NOMO-1 treated with DMSO at 0.1 percent for 48 hours (cell line): ENCODE results near the gene TSNAXIP1.

Source experiments
- DNase-seq: peaks from one replicate; lab custom pipeline; 2025; ENCODE audit not compliant: unreplicated experiment; lab: John Stamatoyannopoulos, UW

TSNAXIP1 gene

DNA sequence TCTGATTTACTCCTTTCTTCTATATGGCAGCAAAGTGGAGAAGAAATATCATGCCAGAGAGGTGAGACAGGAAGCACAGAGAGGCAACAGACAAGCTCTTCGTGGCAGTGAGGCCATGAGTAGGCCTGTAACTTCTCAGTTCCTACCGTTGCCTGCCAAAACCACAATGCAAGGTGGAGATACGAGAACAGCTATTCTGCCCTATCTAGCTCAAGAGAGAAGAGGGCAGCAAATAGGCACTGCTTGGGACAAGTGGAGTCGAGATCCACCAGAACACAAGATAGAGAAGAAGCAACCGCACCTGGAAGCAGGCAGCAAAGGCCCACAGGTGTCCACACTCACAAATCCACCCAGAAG, 25.1 kb upstream of the TSNAXIP1 start:
- DNase-seq = no peak

DNA sequence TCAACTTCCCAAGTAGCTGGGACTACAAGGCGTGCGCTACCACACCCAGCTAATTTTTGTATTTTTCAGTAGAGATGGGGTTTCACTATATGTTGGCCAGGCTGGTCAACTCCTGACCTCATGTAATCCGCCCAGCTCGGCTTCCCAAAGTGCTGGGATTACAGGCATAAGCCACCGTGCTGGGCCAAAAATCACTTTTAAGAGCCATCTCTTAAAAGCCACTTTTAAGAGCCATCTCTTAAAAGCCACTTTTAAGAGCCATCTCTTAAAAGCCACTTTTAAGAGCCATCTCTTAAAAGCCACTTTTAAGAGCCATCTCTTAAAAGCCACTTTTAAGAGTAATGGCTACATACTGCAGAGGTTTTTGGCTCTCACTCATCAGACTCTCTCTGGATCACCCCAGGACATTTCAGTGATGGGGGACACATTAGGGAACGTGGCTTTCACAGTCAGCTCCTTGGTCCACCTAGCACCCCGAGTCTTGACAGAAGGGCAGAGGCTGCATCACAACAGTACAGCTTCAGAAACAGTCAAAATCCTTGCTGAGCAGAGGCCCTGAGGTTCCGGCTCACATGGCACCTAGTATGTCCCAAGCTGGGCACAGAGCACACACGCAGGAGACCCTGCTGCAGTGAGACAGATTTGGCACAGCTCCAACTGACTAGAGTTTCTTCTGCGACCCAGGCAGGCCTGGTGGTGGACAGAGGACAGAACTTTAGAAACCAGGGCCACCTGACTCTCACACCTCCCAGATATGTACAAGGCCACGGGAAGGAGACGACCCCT, 23.9 kb upstream of the TSNAXIP1 start:
- no peak for DNase-seq

DNA sequence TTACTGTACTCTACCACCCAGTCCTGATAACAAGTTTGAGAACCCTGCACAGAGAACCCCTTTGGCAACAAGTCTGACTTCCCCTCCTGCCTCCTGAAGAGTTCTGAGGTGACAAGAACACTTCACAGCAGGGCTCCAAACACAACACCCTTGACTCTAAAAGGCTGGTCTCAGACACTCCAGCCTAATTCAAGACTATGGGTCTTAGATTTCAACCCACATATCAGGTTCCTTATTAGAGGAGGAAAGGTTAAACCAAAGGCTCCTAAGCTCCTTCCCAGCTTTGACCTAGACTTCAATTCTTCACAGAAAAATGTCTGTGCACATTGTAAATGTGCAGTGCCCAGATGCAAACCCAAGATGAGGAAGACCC, 23.4 kb upstream of the TSNAXIP1 start:
- DNase-seq = no peak

DNA sequence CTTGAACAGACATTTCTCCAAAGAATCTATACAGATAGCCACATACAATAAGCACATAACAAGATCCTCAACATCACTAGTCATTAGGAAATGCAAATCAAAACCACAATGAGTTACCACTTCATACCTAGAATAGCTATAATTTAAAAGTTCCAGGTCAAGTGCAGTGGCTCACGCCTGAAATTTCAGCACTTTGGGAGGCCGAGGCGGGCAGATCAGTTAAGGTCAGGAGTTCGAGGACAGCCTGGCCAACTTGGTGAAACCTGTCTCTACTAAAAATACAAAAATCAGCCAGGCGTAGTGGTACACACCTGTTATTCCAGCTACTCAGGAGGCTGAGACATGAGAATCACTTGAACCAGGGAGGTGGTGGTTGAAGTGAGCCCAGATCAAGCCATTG, 20.2 kb upstream of the TSNAXIP1 start:
- DNase-seq = no peak

DNA sequence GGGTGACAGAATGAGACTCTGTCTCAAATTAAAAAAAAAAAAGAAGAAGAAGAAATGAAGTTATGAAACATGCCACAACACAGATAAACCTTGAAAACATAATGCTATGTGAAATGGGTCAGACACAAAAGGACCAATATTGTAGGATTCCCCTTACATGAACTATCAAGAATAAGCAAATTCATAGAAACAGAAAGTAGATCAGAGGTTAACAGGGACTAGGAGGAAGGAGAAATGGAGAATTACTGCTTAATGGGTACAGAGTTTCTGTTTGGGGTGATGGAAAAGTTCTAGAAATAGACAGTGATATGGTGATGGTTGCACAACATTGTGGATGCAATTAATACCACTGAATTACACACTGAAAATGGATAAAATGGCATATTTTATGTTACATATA, 16.6 kb upstream of the TSNAXIP1 start:
- peak; percentile 4 for DNase-seq

DNA sequence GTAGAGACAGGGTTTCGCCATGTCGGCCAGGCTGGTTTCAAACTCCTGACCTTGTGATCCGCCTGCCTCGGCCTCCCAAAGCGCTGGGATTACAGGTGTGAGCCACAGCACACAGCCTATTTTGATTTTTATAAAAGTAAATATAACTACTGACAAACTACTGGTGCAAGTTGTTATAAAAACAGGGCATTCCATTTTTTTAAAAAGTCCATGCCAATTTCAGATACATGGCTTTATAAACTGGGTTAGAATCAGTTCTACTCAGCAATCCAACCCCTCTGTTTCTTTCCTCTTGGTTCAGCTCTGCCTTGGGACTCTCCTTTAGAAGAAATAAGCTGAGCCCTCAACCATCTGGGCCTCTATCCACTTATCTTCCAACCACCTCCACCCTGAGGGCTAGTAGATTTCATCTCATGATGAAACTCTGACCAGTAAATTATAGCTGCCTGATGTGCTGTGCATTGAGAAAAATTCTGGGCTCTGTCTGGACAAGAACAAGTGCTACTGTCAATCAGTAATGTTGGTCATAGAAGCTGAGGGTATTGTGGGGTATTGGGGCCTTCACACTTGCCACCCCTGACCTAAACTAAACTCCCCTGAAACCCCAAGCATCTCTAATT, 10.5 kb upstream of the TSNAXIP1 start:
- DNase-seq = no peak

DNA sequence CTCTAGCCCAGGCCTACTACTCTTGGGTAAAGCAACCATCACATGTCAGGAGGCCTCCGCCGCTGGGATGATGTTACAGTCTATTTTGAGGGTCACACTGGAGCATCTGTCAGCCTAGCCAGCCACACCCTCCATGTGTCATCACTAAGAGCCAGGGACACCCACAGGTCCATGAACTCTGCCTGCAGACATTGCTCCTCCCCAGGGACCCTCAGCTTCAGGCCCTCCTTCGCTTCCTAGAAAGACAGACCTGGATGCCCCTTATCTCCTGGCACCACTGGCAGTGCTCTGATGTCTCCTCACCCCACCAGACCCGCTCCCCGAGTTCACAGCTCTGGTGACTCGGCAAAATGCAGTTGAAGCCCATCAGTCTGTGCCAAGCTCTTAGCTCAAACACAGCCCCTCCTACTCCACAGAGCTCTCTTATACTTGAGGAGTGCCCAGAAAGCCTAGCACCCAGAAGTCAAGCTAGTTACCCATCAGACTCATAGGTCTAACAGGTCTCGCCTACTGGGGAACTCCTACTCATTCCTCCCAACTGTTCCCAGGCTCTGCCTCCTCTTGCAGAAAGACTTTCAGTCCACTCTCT, 6.3 kb upstream of the TSNAXIP1 start:
- DNase-seq = no peak

DNA sequence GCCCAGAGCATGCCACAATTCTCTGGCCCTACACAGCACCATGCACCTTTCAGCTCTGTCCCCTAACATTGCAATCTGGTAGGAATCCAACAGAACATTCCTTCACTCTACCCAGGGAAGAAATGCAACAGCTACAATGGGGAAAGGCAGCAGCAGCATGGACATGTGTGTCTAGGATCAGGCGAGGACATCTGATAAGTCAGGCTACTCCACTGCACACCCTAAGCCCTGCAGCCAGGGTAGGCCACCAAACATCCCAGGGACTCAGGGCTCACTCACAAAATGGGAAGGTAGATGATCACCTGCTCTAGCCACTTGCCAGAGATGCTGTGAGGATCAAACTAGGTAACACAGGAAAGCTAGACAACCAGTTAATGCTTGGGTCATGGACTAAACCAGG, 5.4 kb upstream of the TSNAXIP1 start:
- DNase-seq = no peak

DNA sequence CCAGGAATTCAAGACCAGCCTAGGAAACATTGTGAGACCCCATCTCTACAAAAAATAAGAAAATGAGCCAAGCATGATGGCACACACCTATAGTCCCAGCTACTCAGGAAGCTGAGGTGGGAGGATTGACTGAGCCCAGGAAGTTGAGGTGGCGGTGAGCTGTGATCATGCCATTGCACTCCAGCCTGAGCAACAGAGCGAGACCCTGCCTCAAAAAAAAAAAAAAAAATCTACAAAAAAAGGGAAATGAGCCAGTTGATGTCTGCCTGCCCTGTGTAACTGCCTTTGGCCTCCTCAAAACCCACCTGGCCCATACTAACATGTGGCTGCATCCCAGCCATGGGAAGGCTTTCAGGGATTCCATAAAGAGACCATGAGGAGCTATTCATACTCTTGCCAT, 4.8 kb upstream of the TSNAXIP1 start:
- no peak for DNase-seq

DNA sequence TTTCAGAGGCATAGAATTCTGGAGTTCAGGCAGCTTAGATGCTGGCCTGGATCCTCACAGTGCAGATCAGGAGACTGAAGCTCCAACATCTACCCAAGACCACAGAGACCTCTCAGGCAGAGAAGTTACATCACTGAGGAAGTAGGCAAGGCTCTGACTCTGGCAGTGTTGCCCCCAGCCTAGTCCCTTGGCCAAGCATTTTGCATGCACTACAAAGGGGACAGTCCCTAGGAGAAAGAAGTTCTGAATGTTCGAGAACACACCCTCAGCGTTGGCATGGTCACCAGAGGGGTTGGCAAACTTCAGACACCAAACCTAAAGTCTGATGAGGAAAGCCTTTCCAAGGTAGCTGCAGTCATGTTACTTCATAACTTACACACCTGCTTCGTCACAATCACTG, 2.8 kb upstream of the TSNAXIP1 start:
- no peak for DNase-seq

DNA sequence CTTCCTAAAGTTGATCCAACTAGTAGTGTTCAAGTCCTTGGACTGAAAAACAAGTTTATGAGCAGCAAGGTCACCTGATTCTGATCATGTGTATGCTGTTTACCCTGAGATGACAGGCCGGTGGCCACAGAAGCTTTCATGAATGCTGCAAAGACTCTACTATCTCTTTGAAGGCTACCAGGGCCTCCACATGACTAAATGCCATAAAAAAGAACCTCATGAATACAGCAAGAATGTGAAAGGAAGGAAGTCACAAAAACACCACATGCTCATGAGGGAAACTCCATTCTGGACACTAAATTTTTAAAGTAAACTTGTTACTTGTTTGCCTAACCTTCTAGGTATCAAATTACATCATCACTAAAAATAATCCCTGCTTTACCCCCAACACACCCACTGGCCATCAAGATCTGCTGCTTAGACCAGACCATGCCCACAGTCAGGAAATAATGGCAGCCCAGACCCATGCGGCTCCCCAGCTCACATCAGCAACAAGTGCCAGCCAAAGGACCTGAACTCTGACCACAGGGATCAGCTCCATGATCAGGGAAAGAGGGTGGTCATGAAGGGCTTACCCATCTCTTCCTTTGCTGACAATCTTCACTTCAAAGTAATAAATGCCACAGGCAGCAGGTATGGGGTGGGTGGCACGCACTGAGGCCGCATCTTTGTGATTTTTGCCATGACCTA, 1.7 kb upstream of the TSNAXIP1 start:
- DNase-seq = no peak

DNA sequence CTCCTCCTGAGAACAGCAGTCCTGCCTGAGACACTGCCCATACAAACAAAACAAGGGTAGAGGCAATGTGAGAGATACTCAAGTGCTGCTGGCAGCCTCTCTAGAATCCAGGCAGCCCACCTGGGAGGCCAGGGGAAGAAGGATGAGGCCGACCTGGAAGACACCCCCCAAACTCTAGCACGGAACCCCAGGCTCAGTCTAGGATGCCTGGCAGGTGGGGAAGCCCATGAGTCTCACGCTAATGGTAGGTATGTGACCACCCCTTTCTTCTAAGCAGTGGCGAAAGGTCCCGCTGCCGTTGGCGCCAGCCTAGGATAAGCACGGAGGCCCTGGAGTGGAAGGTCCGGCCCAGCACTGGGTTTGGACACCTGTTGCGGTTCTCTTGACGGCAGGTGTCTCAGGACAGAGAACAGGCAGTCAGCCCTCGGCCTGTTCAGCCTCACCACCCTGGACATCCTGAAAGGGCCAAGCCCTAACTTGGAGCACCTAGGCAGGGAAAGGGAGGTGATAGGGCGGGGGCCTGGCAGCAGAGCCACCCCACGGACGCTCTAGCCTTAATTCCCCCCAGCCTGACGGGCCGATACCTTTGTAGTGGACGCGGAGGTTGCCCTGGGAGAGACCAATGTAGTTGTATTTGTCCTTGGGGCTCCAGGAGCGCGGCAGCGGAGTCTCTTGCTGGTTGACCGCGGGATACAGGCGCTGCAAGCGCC, 816 bp upstream of the TSNAXIP1 start:
- DNase-seq = no peak

DNA sequence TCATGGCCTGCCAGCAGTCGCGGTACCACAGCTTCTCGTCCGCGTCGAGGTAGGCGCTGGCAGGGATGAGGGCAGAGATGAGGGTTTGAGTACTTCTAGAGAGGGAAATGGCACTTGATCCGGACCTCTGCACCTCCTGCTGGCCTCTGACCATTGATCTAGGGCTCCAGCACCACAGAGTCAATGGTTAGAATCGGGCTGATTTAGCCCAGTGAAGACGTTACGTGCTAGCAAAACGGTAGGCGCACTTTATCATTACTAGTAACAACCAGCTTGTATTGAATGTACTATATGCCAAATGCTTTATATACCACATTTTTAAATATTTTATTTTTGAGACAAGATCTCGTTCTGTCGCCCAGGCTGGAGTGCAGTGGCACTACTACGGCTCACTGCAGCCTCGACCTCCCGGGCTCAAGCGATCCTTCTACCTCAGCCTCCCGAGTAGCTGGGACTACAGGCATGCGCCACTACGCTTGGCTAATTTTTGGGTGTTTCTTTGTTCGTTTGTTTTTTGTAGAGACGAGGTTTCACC, 526 bp downstream of the TSNAXIP1 start:
- DNase-seq = no peak

DNA sequence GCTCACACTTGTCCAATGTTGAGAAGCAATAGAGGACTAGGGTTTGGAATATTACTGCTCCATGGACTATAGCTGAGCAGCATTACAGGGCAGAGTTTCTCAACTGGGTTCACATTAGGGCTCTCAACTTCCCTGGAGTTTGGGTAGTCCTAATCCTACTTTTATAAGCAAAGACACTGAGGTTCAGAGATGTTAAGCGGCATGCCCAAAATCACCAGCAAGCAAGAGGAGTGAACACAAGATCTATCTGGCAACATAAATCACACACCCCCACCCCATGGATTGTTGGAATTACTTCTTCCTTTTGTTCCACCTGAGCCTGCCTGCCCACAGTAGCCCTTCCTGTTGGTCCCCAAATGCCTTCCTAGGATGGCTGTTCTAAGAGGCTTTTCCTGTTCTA, 5.2 kb downstream of the TSNAXIP1 start:
- DNase-seq = no peak

DNA sequence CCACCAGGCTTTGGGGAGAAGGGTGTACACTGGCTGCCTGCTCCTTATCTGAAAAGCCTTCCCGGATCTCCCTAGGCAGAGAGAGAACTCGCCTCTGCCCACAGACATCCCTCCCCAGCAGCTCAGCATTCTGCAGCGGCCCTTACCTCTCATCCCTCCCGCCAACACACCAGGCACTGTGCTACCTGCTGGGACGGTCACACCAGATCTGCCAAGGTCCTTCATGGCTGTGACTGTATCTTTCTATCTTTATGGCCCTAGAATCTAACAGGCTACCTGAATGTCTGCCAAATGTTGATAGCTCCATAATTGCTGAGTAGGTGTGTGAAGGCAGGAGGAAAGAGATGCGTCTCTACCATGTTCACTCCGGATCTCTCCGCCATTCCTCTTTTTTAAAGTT, 7.9 kb downstream of the TSNAXIP1 start:
- no peak for DNase-seq

DNA sequence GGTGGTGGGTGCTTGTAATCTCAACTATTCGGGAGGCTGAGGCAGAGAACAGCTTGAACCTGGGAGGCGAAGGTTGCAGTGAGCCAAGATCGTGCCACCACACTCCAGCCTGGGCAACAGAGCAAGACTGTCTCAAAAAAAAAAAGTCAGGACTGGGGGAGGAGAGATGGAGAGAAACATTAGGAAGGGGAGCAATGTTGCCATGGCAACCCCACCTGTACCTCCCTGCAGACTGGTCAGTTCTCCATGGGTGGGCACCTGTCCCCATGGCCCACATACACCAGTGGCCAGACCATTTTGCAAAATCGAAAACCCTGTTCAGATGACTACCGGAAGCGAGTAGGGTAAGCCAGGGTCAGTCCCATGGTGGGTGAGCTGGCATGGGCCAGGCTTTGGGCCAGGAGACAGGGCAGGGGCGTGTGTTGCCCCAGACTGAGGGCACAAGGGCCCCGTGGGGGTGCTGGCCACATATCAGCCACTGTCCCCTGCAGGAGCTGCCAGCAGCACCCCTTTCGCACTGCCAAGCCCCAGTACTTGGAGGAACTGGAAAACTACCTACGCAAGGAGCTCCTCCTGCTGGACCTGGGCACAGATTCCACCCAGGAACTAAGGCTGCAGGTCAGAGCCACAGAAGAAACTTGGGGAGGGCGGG, 14.0 kb downstream of the TSNAXIP1 start:
- DNase-seq = no peak

DNA sequence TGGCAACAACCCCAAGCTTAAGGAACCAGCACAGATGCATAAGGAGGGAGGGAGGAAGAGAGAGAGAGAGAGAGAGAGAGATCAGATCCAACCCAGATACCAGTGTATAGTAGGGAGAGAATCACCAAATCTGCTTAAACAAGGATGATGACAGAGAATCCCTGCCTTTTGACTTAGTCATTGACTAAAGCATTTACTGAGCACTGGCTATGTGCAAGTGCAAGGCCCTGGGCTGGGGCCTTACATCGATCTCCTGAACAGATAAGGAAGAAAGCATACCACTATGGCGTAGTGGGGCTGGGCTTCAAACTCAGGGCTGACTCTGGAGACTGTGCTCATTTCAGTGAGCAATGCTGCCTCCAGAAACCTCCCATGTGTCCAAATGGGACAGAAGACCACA, 15.8 kb downstream of the TSNAXIP1 start:
- no peak for DNase-seq

DNA sequence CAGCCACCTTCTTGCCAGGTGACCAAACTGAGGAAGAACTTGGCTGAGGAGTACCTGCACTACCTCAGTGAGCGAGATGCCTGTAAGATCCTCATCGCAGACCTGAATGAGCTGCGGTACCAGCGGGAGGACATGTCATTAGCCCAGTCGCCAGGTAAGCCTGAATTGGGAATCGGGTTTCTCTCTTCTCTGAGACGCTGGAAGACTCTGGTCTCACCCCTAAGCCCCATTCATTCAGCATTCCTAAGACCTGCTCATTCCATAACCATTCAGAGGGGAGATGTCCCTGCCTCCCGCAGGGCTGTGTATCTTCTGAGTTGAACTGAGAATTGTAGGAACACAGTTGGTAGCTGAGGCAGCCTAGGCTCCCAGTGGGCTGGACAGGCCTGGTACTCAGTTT, 18.4 kb downstream of the TSNAXIP1 start:
- DNase-seq = no peak

DNA sequence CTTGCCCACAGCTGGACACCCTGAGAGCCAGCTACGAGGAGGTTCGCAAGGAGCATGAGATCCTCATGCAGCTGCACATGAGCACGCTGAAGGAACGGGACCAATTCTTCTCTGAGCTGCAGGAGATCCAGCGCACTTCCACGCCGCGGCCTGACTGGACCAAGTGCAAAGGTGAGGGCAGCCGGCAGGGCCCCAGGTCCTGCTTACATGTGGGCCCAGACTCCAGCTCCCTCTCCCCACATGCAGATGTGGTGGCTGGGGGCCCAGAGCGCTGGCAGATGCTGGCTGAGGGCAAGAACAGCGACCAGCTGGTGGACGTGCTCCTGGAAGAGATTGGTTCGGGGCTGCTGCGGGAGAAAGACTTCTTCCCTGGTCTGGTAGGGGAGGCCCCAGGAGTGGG, 19.2 kb downstream of the TSNAXIP1 start:
- DNase-seq = no peak

DNA sequence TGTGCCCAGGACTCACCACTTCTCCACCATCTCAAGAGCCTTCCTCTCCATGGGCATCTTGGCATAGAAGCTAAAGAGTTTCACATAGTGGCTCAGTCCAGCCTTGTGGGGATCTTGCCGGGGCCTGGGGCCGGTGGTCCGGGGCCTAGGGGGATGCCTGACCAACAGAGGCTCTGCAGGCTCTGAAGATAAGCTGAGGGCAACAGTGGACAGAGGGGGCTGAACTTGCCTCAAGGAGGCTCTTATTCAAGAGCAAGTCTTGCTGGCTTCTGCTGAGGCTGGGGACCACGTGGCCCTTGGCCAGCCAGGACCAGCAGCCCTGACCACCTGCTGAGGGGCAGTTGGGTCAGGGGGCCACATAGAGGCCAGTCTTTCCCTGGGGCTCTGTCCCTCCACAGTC, 22.0 kb downstream of the TSNAXIP1 start:
- no peak for DNase-seq

DNA sequence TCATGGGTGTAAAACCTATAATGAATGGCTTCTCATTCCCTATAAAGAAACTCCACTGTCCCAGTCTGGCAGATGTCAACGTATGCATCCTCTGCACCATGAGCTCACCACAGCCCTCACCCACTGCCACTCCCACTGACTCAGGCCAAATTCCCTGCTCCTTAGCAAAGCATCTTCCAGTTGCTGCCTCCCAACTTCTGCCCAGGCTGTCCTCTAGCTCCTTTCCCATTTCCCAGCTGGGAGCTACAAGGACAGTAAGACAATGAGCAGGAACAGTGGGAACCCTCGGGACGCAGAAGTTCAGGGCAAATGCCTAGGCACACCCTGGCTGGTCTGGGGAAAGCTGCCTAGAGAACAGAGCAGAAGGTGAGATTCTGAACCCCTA, 26.3 kb downstream of the TSNAXIP1 start:
- no peak for DNase-seq
